Measurements from ENCODE around the gene PCAT7.
"Not testable (repeated sequence)": the region's sequence is repeated elsewhere in the genome, so short reads cannot be mapped to it uniquely, and the experiment has no call there.

The PCAT7 gene

DNA sequence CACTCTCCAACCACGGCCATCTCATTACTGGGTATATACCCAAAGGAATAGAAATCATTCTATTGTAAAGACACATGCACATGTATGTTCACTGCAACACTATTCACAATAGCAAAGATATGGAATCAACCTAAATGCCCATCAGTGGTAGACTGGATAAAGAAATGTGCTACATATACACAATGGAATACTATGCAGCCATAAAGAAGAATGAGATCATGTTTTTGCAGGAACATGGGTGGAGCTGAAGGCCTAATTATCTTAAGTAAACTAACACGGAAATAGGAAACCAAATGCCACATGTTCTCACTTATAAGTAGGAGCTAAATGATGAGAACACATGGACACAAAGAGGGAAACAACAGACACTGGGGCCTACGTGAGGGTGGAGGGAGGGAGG, 9.4 kb downstream of the PCAT7 start:
- DNase-seq = not testable (repeated sequence)

DNA sequence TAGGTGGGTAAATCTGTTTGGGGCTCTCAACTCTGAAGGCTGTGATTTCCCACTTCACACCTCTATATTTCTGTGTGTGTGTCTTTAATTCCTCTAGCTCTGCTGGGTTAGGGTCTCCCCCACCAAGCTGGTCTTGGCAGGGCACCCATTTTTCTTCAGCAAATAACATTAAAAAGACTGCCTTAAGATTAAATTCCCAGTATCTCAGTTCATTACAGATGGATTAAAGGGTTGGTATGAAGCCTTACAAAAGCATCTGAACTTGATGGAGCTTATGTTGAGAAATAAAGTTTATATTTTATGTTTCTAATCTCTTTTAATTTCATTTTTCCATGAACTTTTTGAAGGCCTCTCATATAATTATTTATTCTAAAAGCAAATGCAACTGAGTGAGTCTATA, 11.7 kb downstream of the PCAT7 start:
- no peak for DNase-seq

DNA sequence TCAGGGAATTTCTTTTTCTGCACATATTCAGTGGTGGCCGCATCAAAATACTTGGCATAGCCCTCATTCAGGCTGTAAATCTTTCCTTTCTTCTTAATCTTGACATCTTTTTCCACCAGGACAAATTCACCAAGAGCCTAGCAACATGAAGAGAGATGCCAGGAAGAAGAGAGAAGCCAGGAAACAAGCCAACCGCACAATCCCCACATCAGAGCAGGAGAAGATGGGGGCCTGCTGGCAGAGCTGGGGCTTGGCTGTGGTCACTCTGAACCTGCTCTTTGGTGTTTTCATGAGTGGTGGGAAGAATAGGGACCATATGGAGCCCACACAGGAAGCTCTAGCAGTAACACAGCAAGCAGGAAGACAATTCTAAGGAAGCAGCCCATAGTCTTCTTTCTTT, 12.4 kb downstream of the PCAT7 start:
- DNase-seq = no peak

DNA sequence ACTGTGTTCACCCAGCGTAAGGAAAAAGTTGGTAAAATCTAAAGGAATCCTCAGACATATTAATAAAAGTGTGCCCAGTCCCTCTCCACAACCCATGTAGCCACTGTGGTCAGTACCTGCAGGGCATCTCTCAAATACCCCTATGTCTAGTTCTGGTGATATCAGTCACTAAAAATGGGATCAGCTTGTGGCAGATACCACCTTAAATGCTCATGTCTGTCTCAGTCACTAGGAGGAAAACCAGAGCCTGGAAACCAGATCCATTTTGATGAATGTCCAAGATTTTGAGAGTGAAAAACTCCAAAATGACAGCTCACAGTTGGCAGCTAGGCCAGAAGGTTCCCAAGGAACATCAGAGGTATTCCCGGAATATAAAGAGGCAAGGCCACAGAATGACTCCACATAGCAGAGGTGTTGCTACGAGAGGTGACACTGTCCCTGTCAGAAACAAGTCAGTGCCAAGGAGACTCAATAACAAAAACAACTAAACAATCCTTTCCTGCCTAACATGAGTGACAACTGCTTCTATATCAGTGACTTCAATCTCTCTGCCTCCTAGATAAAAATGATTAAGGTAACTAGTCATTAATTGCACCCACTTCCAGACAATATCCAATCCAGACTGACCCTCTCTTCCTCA, 13.5 kb downstream of the PCAT7 start:
- DNase-seq = no peak

DNA sequence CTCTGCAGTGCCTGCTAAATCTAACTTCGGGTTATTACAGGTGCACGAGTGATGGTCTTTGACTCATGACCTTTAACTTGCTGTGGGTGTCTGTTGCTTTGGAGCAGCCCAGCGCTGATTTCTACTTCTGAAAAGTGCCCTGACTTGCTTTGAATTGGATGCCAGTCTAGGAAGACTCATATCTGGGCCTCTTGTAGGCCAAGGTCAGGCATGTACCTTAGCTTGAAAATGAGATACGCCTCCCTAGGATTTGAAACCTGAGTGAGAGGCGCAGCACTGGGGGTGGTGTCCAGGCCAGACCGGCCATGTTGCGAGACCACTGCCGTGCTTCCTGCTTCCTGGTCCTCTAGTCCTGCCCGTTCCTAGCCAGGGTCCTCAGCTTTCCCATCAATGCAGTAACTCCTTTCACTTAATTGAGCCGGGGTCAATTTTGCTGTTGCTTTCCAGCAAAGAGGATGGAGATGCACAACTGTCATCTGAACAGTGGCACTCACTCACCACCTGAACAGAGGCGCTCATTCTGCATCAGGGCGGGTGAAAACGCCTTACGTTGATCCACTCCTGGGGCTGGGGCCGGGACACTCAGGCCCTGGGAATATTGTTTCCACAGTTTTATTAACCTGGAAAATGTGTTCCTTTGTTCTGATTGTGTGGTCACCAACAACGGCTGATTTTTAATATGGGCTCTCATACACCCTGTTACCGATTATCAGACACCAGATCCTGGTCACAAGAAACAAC, 14.3 kb downstream of the PCAT7 start:
- DNase-seq = no peak

DNA sequence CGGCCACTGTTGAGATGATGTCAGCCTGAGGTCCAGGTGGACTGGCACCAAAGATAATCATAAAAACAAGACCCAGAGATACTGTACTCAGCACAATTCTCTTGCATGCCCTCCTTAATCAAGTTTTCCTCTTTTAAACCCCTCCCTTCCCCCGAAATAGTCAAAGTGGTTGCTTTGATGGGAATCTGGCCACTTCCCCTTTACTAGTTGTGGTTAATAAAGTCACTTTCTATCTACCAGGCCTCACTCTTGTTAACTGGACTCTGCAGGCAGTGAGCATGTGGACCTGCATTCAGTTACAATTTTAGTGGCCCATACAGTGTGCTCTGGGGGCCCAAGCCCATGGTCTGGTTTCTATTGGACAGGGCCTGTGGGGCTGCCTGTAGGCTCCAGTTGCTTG, 21.2 kb downstream of the PCAT7 start:
- DNase-seq = no peak

DNA sequence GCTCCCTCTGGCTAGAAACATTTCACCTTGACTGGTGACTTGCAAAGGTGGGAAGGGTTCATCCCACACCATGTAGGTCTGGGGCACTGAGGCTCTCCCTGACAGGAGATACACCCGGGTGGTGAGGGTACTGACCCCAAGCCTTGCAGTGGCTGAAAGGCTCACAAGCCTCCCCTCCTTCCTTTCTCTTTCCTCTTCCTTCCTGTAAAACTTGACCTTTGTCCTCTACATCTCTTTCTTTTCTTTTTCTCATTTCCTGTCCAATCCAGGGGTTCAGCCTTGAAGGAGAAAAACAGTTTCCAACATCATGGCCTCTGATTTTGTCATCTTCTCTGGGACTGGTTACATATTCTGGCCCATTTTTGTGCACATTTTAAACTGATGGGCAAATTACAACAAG, 22.2 kb downstream of the PCAT7 start:
- DNase-seq = no peak

DNA sequence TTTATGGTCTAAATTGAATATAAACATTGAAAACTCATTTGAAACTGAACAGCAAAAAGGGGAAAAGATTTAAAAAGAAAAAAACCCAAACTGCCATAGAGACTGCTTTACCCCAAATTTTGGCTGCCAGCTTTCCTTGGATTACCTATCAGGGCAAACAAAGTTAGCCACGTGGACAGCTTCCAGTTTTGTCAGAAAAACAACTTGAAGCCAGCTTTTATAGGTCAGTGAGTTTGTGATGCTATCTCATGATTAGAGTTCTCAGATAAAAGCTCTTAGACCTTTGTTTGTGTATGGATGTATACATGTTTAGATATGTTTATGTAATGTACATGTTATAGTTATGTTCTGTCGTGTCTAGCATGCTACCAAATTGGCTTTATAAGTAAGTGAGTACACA, 22.7 kb downstream of the PCAT7 start:
- DNase-seq = no peak

DNA sequence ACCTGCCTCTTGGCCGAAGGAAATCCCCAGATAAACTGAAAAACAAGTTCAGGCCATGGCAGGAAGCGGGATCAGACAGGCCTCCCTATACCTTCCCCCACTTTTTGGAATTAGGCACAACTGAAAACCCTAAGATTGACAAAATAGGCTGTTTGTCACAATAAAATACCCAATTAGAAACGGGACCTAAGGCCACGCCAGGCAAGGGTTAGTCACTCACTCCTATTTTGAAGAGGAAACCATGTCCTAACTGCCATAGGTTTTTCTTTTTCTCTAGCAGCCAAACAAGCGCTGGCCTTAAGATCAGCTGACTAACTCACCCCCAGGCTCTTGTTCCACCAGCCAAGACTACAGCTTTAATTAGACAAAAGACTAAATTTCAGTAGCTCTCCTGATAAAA, 26.8 kb downstream of the PCAT7 start:
- DNase-seq = no peak

DNA sequence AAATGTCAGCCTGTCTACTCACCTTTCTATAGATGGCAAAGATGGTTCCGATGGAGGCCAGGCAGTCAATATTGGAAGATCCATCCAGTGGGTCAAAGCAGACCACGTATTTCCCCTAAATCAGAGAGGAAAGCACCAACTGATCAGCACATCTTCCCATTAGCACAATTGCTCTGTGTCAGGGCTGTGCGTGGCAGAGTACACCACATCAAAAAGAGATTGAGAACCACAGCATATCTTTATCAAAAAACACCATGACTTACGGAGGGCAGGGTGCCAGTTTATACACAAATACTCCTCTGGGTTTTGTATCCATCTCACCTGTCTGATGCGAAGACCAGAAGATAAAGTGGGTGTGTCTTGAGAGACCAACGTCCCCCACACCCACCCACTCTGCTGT, 29.7 kb downstream of the PCAT7 start:
- DNase-seq = peak in 1 of 2 donors; percentile 21

DNA sequence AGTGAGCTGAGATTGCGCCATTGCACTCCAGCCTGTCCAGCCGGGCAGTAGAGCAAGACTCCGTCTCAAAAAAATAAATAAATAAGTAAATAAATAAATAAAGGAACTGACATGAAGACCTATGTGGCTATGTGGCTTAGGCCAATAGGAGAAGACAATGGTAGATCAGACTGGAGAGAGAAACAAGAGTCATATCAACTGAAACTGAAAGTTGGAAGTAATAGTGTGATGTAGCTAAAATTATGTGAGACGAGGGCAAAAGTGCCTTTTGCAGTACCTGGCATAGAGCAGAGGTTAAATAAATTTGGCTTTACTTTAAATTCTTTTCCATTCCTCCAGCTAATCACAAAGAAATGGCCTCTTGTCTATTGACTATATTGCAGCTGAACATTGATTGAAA, 31.4 kb downstream of the PCAT7 start:
- no peak for DNase-seq

DNA sequence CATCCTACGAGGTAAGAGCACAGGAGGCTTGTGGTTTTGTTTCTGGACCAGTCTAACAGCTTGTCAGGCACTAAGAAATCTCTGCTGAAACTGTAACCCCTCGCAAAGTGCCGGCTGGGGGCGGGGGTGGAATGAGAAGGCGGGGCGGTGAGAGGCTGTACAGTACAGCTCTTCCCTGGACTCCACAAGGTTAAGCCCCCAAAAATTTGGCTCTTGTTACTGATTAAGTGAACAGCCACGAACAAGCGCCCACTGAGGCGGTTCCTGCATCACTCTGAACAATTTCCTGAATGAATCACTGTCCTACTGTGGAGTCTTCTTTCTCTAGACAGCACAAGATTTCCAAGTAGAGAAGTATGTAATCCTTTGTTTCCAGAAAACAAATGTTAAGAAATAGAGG, 31.9 kb downstream of the PCAT7 start:
- DNase-seq = no peak

DNA sequence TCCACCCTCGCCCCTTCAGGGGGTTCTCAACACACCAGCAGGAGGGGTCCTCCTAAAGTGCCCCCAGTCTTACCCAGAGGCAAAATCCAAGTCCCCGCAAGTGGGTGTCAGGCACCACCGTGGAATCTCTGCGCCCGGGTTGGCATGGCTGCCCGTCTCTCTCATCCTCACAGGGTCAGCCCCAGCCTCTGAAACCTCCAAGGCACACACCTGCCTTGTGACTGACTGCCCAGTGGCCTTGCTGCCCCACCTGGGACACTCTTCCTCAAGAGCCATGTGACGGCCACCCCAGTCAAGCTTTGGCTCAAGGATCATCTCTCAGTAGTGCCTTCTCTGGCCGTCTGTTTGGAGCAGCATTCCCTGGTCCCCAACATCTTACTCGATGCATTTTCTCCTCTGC, 33.8 kb downstream of the PCAT7 start:
- DNase-seq = no peak

DNA sequence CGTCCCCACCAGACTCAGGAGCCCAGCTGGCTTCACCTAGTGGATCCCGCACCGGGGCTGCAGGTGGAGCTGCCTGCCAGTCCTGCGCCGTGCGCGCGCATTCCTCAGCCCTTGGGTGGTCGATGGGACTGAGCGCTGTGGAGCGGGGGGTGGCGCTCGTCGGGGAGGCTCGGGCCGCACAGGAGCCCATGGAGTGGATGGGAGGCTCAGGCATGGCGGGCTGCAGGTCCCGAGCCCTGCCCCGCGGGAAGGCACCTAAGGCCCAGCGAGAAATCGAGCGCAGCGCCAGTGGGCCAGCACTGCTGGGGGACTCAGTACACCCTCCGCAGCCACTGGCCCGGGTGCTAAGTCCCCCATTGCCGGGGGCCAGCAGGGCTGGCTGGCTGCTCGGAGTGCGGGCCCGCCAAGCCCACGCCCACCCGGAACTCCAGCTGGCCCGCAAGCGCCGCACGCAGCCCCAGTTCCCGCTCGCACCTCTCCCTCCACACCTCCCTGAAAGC, 36.2 kb downstream of the PCAT7 start:
- DNase-seq = not testable (repeated sequence)

DNA sequence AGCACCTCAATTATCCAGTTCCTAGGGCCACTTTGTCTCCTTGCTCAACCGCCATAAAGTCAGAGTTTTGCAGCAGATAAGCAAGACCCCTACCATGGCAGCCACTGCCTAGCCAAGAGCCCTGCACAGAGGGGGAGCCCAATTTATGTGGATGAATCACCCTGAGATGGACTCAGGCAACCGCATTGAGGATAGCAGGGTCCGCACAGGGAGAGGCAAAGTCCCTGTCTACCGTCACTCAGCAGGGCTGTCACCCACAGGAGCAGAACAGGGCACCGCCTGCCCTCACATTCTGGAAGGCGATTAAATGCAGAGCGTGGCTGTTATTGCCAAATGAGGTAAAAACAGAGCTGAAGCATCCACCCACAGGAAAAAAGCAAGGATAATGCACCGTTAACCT, 37.0 kb downstream of the PCAT7 start:
- DNase-seq = no peak

DNA sequence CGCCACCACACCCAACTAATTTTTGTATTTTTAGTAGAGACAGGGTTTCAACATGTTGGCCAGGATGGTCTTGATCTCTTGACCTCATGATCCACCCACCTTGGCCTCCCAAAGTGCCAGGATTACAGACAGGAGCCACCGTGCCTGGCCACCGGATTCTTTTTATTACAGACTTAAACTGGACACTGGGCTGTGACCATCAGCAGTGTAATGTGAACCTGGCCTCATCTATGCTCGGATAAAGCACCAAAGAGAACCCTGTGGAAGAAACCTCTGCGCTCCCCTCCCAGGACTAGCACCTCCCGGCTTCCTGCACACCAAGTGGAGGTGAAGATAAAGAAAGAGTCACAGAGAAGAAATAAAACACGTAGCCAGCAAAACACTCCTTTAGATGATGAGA, 37.8 kb downstream of the PCAT7 start:
- not testable (repeated sequence) for DNase-seq

DNA sequence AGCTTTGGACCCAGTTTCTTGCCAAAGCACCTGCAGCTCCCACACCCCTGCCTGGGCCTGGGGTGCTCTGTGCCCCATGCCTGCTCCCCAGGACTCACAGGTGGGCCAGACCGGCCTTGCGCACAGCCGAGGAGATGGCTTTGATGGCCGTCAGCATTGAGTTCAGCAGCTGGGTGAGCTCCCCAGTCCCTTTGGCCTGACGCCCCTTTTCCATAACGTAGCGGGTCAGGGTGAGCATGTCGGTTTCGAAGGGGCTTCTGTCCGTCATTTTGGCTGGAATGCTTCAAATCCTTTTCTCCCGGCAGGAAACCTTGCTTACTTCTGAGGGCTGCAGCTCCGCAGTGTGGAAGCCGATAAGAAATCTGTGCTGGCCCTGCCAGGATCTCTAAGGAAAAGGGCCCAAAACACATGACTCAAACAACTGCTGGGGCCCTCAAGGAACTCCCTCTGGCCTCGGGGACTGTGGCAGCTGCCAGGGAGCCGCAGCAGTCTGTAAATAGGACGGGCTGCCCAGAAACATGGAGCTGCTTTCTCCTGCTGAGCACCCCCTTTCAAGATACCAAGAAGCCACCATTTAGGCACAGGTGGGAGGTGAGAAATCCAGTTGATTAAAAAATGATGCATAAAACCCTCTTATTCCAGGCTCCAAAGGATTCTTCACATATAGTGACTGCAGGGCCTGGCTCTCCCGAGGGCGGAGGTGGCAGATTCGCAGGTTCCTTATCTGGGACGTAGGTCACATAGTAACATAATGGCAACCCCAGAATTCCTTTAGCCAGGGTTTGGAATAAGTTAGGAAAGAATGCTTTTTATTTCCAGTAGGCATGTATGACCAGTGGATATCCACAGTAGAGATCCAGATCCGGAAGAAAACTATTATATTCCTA, 38.8 kb downstream of the PCAT7 start, which contains the start of gene FBP2:
Gene FBP2, minus strand, starts transcription at position 366 of the 887 bp plus-strand sequence. Its CDS starts 98 bp downstream, at position 268.
- no peak for DNase-seq

DNA sequence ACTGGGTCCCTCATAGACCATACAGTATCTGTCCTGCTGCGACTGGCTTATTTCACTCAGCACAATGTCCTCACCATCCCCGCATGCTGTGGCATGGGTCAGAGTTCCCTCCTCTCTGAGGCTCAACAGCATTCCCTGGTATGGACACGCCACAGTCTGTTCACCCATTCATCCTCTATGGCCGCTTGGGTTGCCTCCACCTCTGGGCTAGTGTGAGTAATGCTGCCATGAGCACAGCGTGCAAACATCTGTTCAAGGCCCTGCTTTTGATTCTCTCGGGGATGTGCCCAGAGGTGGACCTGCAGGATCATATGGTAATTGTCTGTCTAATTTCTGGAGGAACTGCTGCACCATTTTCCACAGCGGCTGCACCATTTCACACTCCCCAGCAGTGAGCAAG, 44.2 kb downstream of the PCAT7 start:
- no peak for DNase-seq

DNA sequence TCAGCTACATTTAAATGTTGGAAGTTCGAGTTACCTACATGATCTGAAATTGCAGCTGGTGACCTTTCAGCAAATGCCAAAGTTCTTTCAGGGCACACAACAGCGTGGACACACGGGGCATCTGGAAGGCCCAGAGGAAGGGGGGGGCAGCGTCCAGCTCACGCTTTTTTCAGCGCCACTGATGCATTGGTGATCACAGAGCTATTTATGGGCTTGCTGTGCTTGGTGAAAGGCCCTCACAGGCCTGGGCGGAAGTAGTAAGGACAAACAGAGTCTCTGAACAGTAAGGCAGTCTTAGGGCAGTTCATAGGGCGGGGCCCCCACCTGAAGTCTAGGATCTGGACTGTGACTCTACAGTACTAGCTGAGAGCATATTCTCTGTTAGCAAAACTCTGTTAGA, 45.4 kb downstream of the PCAT7 start:
- DNase-seq = no peak

DNA sequence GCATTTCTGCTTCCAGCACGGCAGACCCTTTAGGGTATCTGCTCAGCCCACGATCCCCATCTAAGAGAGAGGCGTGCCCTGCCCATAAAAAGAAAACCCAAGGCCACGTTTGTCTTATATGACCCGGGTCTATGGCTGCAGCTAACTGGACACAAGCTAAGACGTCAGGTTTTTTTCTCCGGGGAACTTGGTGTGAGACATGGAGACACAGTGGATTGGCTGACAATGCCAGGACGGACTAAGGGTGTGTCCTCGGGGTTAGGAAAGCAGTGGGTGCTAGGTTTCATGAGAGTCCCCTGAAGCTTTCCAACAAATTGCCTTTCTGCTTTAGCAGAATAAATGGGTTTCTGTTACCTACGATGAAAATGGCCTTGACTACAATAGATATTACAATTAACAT, 45.8 kb downstream of the PCAT7 start:
- no peak for DNase-seq

DNA sequence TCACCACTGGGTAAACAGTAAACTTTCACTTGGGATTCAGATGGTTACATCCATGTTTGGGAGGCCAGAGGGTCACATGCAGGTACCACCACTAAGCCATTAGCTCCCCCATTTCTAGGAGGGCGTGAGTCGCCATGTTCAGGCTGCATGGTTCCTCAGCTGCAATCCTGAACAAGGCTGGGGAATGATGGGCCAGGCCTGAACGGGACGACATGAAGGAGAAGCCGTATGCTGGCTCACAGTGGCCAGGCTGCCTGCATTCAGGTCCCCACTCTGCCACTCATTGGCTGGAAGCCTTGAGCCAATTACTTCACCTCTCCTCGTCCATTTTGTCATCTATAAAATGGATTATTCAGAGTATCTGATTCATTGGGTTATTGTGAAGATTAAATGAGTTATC, 47.8 kb downstream of the PCAT7 start:
- DNase-seq = no peak

DNA sequence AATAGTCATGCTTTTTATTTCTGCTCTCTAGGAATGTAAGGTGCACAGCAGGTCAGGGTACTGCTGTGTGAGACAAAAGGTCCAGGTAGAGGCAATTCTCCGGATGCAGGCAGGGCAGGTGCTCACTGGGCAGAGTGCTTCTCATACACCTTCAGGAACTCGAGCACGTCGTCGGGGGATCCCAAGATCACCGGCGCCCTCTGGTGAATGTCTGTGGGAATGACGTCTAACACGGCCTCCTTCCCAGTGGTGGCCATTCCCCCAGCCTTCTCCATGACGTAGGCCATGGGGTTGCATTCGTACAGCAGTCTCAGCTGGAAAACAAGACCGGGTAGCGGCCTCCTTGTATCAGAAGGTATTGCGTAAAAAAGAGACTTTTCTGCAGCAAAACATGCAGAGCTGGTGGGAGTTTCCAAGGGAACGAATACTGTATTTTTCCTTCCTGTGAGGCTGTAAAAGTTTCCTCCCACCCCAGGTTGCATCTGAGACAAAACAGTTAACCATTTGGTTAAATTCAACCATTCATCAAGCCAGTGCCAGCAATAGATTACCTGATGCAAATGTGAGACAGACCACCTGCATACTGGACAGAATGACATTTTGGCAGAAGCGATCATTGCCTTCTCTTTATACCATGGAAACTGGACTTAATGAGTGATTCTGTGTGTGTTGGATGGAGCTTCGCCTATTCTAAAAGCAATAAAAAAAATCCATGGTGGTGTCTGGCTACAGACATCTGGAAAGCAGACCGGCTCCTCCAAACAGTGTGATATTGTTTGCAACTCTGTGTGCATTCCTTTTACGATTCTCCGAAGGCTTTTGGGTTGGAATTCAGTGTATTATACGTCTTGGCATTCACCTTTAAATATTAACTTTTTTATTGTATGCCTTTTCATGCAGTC, 48.6 kb downstream of the PCAT7 start:
- peak; percentile 58 to 59 for DNase-seq
